B cell (primary cell): ENCODE measurements around the gene GRM4. TPM values are rescaled to one million over a fixed set of nuclear protein-coding genes. Genes with fewer than 3 reads are reported as not detected.

ENCODE experiments used
- ATAC-seq: fragments of 200-7000 bp; cut with Tn5 transposase; one replicate; pipeline ENCODE4 v1.10.0; 2021; ENCODE audit warnings: low read depth, mild to moderate bottlenecking, moderate number of reproducible peaks, moderate library complexity
- CTCF ChIA-PET: fragments of 350-600 bp; sonication (Branson Sonifier 250); formaldehyde crosslinking; loops from one replicate; lab custom pipeline; 2021; ENCODE audit warnings: antibody characterized with exemption, inconsistent platforms; lab: Charles Lee
- POLR2A ChIA-PET: fragments of 350-600 bp; sonication (Branson Sonifier 250); formaldehyde crosslinking; loops from one replicate; lab custom pipeline; 2021; ENCODE audit warnings: antibody characterized with exemption; lab: Charles Lee
- DNase-seq: peaks from one replicate; pipeline ENCODE4 v3.0.0; 2013
- H2AFZ ChIP-seq: 2 replicates; pipeline ENCODE4 v1.6.1; 2012; ENCODE audit warnings: mild to moderate bottlenecking, low read depth, low read length; ENCODE audit not compliant: insufficient read depth, poor library complexity, severe bottlenecking
- H3K27ac ChIP-seq, 2 donors: 1 replicate in 1 of 2; 2 replicates in 1 of 2; pipeline ENCODE4 v1.5.1; 2012 to 2013; ENCODE audit warnings: low read length in 2 of 2, mild to moderate bottlenecking in 2 of 2, moderate library complexity in 1 of 2
- H3K27me3 ChIP-seq, 4 experiments: fragments of 200-600 bp in 1 of 4; sonication (generic) in 1 of 4; replicated peaks in 1 of 4; 1 replicate in 2 of 4; 2 replicates in 2 of 4; pipeline versions ENCODE4 v1.6.1 to v1.7.0; 2013 to 2016; ENCODE audit warnings: low read length in 3 of 4, mild to moderate bottlenecking in 2 of 4, mixed read lengths in 1 of 4, moderate library complexity in 1 of 4; ENCODE audit not compliant: insufficient read depth in 4 of 4, control insufficient read depth in 3 of 4; ENCODE audit errors: control extremely low read depth in 1 of 4
- H3K36me3 ChIP-seq, 2 experiments: replicated peaks in 1 of 2; 1 replicate in 1 of 2; 2 replicates in 1 of 2; pipeline versions ENCODE4 v1.6.1 to v1.7.1; 2013; ENCODE audit warnings: low read length in 1 of 2; ENCODE audit not compliant: insufficient read depth in 2 of 2, control insufficient read depth in 1 of 2; ENCODE audit errors: control extremely low read depth in 1 of 2, extremely low read depth in 1 of 2
- H3K4me1 ChIP-seq, 2 donors: fragments of 200-600 bp in 1 of 2; sonication (generic) in 1 of 2; 1 replicate in 1 of 2; 2 replicates in 1 of 2; pipeline versions ENCODE4 v1.5.1 to v1.6.1; 2013 to 2017; ENCODE audit warnings: low read length in 2 of 2; ENCODE audit not compliant: control insufficient read depth in 2 of 2, insufficient read depth in 2 of 2
- H3K4me2 ChIP-seq: replicated peaks from 2 replicates; pipeline ENCODE3; 2012; ENCODE audit warnings: mild to moderate bottlenecking, low read depth, low read length; ENCODE audit not compliant: poor library complexity, severe bottlenecking
- H3K4me3 ChIP-seq, 5 experiments: fragments of 200-600 bp in 1 of 5; sonication (generic) in 1 of 5; 1 replicate in 3 of 5; 2 replicates in 2 of 5; pipeline versions ENCODE4 v1.5.1 to v1.7.0; 2011 to 2016; ENCODE audit warnings: low read length in 4 of 5, mild to moderate bottlenecking in 4 of 5, low read depth in 2 of 5, control low read depth in 1 of 5, moderate library complexity in 1 of 5; ENCODE audit not compliant: insufficient read depth in 1 of 5; ENCODE audit errors: control extremely low read depth in 1 of 5, extremely low read depth in 1 of 5
- H3K79me2 ChIP-seq: fragments of 200-600 bp; sonication (generic); one replicate; pipeline ENCODE4 v1.6.0; 2016; ENCODE audit warnings: low read length; ENCODE audit not compliant: control insufficient read depth, insufficient read depth
- H3K9ac ChIP-seq: fragments of 200-600 bp; sonication (generic); 2 replicates; pipeline ENCODE4 v1.6.1; 2017; ENCODE audit warnings: mild to moderate bottlenecking, low read length, moderate library complexity
- H3K9me3 ChIP-seq, 3 donors: one replicate each; pipeline versions ENCODE4 v1.6.1 to v1.7.1; 2013; ENCODE audit warnings: low read length in 2 of 3; ENCODE audit not compliant: control insufficient read depth in 2 of 3, insufficient read depth in 1 of 3; ENCODE audit errors: control extremely low read depth in 1 of 3
- H4K20me1 ChIP-seq: 2 replicates; pipeline ENCODE4 v1.6.0; 2012; ENCODE audit warnings: mild to moderate bottlenecking, low read length; ENCODE audit not compliant: insufficient read depth, control insufficient read depth, poor library complexity, severe bottlenecking
- H3K27ac Mint-ChIP-seq: one replicate; pipeline ENCODE4 v1.8.0; 2021; ENCODE audit warnings: mixed read lengths
- H3K27me3 Mint-ChIP-seq: one replicate; pipeline ENCODE4 v1.8.0; 2021; ENCODE audit warnings: mixed read lengths
- H3K4me1 Mint-ChIP-seq: one replicate; pipeline ENCODE4 v1.8.0; 2021; ENCODE audit warnings: mixed read lengths
- H3K4me3 Mint-ChIP-seq: one replicate; pipeline ENCODE4 v1.8.0; 2021; ENCODE audit warnings: mixed read lengths
- H3K9me3 Mint-ChIP-seq: one replicate; pipeline ENCODE4 v1.8.0; 2022; ENCODE audit warnings: mixed read lengths; ENCODE audit not compliant: insufficient read depth
- EZH2 ChIP-seq: IDR thresholded peaks from 2 replicates; pipeline ENCODE4 v1.6.1; 2012; ENCODE audit warnings: borderline replicate concordance, low read depth, mild to moderate bottlenecking, moderate library complexity, low read length; ENCODE audit not compliant: insufficient read depth, poor library complexity, severe bottlenecking
- WGBS: methylation state at CpG from one replicate; pipeline ENCODE4 v1.1.5; 2013; ENCODE audit warnings: missing lambda C conversion rate; ENCODE audit not compliant: insufficient coverage; 5-methylcytosine and 5-hydroxymethylcytosine counted together
- intact Hi-C: fragments of 100-400 bp; cut with micrococcal nuclease; formaldehyde crosslinking; loops from one replicate; pipeline ENCODE4 v1.10.0; 2022
- polyA plus RNA-seq: library from polyadenylated mRNA; depleted of rRNA; stranded (reverse); fragments of >200 nt; gene quantifications from 2 replicates; pipeline ENCODE4 v1.2.3, GENCODE V29; 2012
- total RNA-seq, 2 donors: library from RNA; stranded (reverse); fragments of 120-200 nt in 1 of 2; gene quantifications; 1 replicate in 1 of 2; 2 replicates in 1 of 2; pipeline versions ENCODE4 v1.2.3 to v1.2.4, GENCODE V29; 2013 to 2022
- TF ChIP-seq, protein P1 (sequence below): fragments of 200-600 bp; IDR thresholded peaks from one replicate; pipeline ENCODE4 v1.8.0; 2022; ENCODE audit warnings: antibody characterized with exemption, mild to moderate bottlenecking

Gene GRM4
- total and polyA plus RNA-seq, 2 donors (not counting 1 experiment from before 2014, with no cell fraction given) = 0.04 TPM; not detected in 1

DNA sequence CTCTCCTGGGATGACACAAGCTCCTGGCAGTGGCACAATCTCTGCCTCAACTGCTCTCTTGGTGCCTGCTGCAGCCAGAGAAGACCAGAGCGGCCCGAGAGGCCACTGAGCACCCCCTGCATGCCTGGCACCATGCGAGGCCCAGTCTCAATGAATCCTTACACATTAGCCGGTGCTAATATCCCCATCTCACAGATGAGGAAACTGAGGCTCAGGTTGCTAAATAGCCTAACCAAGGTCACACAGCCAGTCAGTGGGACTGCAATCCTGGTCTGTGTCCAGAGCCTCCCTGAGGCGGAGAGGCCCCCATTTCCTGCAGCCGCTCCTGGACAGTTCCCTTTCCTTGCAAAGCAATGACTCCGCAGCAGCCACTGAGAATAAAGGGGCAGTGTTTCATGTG is 81.2 kb downstream of the GRM4 start:
- Histone ChIP-seq H3K9me3 (no peaks in the 10 kb centered on the region), H3K4me1 (no peaks in the 10 kb centered on the region), H3K4me2 (no peak overlapping the region), H3K27me3 (peaks cover 0 to 7% (median 0%) of the 10 kb centered on the region in 4 experiments), H4K20me1 (no peaks in the 10 kb centered on the region), H3K4me3 (no peak overlapping the region), H3K9ac (no peak overlapping the region), H2AFZ (no peak overlapping the region), H3K79me2 (no peaks in the 10 kb centered on the region), H3K36me3 (no peaks in the 10 kb centered on the region), H3K27ac (no peak overlapping the region)
- no peak overlapping the region for H3K27ac Mint-ChIP-seq
- TF ChIP-seq, protein P1, sequence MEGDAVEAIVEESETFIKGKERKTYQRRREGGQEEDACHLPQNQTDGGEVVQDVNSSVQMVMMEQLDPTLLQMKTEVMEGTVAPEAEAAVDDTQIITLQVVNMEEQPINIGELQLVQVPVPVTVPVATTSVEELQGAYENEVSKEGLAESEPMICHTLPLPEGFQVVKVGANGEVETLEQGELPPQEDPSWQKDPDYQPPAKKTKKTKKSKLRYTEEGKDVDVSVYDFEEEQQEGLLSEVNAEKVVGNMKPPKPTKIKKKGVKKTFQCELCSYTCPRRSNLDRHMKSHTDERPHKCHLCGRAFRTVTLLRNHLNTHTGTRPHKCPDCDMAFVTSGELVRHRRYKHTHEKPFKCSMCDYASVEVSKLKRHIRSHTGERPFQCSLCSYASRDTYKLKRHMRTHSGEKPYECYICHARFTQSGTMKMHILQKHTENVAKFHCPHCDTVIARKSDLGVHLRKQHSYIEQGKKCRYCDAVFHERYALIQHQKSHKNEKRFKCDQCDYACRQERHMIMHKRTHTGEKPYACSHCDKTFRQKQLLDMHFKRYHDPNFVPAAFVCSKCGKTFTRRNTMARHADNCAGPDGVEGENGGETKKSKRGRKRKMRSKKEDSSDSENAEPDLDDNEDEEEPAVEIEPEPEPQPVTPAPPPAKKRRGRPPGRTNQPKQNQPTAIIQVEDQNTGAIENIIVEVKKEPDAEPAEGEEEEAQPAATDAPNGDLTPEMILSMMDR = no peak
- no peak for TF ChIP-seq EZH2
- ATAC-seq (no peak), DNase-seq (no peak)
- POLR2A ChIA-PET = no interaction called here
- CTCF ChIA-PET = no interaction called here
- no peak overlapping the region for H3K4me3 Mint-ChIP-seq
- intact Hi-C loops = no loop called here
- H3K27me3 Mint-ChIP-seq = peaks cover 6% of the 10 kb centered on the region
- no peaks in the 10 kb centered on the region for H3K9me3 Mint-ChIP-seq
- no peaks in the 10 kb centered on the region for H3K4me1 Mint-ChIP-seq
- WGBS = 74% methylated on average over 6 of the region's 7 CpGs

DNA sequence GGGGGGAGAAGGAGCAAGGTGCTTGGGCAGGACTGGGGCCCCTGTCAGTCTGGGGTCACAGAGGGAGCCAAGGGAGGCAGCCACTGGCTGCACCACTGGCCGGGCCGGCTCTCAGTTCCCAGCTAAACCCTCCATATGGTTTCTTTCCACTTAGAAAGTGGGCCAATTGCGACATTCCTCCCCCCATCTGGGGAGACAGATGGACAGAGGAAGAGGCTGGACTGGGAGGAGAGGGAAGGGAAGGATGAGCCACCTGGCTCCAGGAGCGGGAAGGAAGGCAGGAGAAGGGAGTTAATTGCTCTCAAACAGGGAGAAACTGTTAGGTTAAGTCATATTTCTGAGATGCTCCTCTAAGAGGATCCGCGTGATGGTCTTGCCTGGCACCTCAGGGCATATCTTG is 82.2 kb downstream of the GRM4 start:
- POLR2A ChIA-PET = no interaction called here
- H4K20me1 ChIP-seq = no peaks in the 10 kb centered on the region
- H3K9ac ChIP-seq = no peak overlapping the region
- peaks cover 0 to 7% (median 0%) of the 10 kb centered on the region in 4 experiments for H3K27me3 ChIP-seq
- H3K79me2 ChIP-seq = no peaks in the 10 kb centered on the region
- no peak overlapping the region for H2AFZ ChIP-seq
- H3K4me1 ChIP-seq = no peaks in the 10 kb centered on the region
- H3K27me3 Mint-ChIP-seq = peaks cover 6% of the 10 kb centered on the region
- no peaks in the 10 kb centered on the region for H3K9me3 Mint-ChIP-seq
- no peak for DNase-seq
- no peaks in the 10 kb centered on the region for H3K4me1 Mint-ChIP-seq
- 93% methylated on average over 3 of the region's 6 CpGs for WGBS
- intact Hi-C loops = no loop called here
- CTCF ChIA-PET = interaction anchor here (0.9 kb wide), 1 partner anchor 8 kb away, joined by 5 read pairs; no protein-coding TSS in a partner anchor
- ATAC-seq = no peak
- H3K4me2 ChIP-seq = no peak overlapping the region
- no peaks in the 10 kb centered on the region for H3K9me3 ChIP-seq
- TF ChIP-seq, protein P1 = no peak
- TF ChIP-seq EZH2 = no peak
- no peak overlapping the region for H3K27ac ChIP-seq
- no peak overlapping the region for H3K4me3 ChIP-seq
- no peak overlapping the region for H3K4me3 Mint-ChIP-seq
- H3K27ac Mint-ChIP-seq = no peak overlapping the region
- no peaks in the 10 kb centered on the region for H3K36me3 ChIP-seq
